Stimulated activated CD8-positive, alpha-beta memory T cell treated with anti-CD3 and anti-CD28 coated beads, Interleukin-15, amount 100 ng/mL, for 1 hour (primary cell): ENCODE results near the gene TEAD3.

ENCODE experiments used
- DNase-seq: peaks from one replicate; pipeline ENCODE4 v3.0.0-alpha.2; 2020; ENCODE audit warnings: low read depth

TEAD3 gene

DNA sequence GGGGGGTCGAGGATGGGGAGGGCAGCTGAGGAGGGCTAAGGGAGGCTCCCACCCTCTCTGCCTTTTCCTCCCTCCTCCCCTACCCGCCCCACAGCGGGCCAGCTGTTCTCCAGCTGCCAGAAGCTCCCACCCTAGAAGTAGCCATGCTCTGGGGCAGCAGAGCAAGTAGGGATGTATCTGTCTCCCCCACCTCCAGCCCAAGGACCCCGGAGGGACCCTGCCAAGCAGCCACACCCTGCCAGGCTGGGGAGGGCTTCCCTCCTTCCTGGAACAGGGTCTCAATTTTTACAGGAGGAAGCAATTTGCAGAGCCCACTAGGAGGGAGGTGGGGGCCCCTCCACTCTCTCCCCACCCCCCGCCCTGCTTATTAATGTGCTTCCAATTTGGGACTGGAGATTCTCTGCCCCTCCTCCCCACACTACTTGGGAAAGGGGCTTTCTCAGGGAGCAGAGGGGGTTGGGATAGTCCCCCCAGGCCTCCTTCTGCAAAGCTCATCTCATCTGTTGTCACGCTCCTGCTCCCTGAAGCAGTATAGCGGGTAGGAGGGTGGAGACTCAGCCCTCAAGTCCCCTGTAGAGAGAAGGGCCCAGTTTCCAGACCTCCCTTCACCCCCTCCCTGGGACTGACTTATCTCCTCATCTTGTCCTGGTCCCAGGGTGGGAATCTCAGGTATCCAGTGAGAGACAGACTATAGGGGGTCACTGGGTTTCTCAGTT is 4.5 kb downstream of the TEAD3 start:
- no peak for DNase-seq

DNA sequence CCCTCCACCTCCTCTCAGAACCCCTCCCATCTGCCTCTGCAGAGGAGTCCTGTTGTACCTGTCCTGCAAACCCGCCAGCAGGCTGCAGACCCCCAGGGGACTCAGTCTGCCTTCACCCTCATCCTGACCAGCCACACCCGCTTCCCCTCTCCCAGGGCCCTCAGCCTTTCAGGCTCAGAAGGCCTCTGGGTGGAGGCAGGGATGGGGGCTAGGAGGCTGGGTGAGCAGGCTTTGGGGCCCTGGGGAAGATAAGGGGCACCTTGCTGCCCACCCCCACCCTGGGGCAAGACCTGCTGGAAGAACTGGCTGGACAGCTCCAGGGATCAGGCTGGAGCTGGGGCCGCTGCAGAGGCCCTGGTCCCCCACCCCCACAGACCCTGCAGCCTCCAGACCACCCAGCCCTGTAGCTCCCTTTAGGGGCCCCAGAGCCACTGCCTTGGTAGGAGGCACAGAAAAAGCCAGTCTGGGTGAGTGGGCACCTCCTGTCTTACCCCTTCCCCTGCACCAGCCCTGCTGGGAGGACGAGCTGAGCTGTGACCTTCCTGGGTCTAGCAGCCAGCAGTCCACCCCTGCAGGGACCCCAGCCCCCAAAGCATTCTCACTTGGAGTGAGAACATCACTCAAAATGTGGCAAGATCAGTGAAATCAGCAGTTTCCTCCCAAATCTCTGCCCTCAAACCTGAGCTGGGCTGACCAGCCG is 5.2 kb downstream of the TEAD3 start:
- no peak for DNase-seq

DNA sequence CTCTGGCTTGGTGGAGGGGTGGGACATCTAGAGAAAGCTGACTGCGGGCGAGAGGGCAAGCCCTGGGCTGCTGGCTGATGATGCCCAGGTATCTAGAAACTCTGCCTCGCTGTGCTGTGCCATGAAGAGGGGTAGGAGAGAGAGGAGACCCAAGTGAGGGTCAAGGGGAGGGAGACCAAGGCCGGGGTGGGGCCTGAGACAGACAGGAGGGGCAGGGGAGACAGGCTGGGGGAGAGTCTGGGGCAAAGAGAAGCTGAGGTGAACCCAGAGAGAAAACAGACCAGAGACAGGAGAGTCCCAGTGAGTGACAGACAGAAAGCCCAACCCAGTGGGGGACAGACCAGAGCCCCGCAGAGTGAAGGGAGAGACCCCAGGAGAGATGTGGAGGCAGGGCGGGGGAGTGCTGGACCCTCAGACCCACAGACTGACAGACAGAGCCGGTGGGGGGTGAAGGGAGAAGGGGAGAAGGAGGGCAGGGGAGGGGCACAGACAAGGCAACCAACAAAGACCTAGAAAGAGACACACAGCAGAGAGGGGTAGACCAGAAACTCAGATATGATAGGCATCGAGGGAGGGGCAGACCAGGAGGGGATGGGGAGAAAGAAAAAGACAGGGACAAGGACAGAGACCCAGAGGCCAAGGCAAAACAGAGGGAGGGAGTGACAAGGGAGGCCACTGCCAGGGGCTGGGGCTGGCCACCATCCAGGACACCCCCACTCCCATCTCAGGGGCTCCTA is 5.9 kb downstream of the TEAD3 start:
- no peak for DNase-seq

DNA sequence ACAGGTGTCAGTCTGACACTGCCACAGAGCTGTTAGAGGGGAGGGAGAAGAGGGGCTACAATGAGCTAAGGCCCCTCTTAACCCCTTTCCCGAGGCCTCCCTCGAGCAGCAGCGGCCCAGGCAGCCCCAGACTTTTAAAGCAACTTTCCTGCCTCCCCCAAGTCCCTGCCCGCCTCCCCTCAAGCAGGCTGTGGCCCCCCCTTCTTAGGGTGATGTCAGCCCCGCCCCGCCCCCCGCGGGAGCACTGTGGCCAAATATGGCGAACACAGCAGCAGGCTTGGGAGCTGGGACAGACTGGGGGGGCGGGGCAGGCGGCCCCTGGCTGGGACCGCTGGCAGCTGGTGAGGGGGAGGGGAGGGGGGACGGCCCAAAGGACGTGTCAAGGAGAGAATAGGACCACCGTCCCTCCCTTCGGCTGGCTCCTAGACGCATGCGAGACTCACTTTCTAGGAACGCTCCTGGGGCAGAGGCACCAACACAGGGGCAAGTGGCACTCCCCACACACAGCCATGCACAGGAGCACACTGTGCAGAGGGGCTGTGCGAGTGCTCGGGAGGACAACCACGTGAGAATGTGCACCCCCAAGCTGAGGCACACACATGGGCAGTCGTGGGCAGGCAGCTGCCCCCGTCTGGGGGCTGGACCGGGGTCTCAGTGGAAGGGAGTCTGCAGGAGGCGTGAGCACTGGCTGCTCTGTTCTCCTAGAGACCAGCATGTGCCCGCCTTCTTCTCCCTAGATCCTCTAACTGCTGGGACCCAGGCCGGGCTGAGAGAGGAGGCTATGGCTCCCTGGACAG is 6.7 kb downstream of the TEAD3 start:
- DNase-seq: no peak

DNA sequence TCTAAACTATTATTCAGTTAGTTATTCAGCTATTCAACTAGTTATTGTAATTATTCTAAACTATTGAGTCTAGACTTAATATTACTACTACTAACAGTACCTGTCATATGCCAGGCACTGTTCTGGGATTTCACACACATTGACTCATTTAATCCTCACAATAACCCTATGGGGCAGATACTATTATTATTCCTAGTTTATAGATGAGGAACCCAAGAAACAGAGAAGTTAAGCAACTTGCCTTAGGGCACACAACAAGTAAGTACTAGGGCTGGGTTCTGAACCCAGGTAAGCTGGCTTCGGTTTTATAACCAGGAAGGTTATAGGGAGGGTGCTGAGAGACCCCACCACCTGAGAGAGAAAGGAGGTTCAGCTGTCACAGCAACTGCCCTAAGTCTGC is 7.8 kb downstream of the TEAD3 start:
- no peak for DNase-seq

DNA sequence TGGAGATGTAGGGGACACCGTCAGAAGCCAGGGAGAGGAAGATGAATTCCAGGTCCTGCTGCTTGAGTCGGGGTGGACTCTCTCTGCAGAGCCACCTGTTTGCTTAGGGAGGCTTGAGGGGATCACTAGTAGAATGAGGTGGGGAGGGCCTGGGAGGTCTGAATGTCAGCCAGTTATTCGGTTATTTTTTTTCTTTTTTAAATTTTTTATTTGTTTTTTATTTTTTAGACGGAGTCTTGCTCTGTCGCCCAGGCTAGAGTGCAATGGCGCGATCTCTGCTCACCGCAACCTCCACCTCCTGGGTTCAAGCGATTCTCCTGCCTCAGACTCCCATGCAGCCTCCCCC is 8.4 kb downstream of the TEAD3 start:
- DNase-seq: no peak

DNA sequence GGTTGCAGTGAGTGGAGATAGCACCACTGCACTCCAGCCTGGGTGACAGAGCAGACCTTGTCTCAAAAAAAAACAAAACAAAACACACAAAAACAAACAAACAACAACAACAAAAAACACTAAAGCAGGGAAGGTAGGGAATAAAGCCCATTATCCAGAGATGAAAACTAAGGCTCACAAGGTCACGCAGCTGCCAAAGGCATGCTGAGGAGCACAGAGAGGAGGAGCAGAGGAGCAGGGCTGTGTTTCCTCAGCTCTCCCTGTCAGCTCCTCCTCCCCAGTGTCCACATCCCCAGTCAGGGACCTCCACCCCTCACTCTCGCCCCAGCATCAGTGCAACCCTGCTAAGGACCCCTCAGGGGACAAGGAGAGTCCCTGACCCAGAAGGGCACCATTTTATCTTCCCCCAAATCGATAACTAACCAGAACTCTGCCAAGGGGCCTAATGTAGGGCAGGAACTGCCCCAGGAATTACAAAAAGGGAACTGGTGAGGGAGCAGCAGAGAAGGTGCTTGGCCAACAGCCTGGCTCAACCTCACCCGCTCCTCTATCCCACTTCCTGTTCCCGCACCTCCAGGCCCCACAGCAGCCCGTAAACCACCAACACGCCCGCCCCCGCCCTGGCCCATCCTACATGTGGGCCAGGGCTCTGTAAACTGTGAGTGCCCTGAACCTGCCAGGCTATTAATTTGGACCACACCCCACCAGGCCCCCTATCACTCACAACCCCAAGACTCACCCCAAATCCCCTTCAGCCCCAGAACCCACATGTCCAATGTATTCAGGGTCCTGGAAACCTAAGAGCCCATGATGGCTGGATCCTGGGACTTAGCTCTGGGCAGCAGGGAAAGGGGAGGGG is 9.0 kb downstream of the TEAD3 start:
- no peak for DNase-seq

DNA sequence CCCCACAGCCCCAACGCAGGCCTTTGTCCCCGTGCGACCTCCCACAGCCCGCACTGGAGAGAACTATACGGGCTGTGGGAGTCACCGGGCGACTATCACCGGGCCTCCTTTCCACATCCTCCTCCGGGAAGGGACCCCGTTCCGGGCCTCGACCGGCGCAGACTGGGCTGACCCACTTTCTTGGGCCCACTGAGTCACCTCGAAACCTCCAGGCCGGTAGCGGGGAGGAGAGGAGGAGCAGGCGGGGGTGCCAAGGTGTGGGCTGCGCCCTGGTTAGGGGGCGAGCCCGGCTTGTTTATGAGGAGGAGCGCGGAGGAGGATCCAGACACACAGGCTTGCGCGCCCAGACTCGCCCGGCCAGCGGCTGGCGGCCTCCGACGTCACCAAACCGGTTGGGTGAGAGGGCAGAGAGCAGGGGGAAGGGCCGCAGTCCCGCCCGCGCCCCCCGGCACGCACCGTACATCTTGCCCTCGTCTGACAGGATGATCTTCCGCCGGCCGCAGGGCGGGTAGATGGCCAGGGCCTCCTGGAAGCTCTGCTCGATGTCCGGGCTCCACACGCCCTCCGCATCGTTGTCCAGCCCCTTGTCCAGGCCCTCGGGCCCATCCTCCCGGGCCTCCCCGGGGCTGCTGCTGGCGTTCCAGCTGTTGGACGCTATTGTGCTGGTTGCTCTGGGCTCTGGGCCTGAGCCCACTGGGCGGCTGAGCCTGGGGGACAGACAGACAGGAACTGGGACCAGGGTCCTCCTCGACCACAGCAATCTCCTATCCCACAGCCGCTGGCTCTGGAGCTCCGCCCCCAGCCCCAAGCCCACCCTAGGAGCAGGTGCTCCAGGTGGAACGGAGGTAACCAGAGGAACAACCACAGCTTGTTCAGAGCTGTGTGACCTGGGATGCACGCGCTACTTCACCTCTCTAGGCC is 10.6 kb downstream of the TEAD3 start:
- no peak for DNase-seq

DNA sequence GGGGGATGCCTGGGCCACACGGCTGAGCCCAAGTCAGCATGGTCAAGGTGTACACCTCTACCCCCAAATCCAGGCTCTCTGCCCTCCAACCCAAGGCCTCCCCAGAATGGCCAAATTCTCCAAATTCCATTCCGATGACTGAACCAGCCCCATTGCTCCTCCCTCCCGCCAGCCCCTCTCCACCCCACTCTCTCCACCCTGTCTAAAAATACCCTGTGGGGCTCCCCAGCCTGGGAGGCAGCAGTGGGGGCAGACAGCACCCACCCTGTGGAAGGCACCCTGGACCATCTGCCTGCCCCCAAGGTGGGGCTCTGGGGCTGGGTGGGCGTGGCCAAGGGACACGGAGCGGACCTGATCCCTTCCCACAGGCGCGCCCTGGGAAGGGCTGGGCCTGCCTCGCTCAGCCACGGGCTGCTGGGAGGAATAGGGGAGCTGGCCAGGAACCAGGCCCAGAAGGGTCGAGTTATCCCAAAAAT is 11.4 kb downstream of the TEAD3 start:
- DNase-seq: no peak

DNA sequence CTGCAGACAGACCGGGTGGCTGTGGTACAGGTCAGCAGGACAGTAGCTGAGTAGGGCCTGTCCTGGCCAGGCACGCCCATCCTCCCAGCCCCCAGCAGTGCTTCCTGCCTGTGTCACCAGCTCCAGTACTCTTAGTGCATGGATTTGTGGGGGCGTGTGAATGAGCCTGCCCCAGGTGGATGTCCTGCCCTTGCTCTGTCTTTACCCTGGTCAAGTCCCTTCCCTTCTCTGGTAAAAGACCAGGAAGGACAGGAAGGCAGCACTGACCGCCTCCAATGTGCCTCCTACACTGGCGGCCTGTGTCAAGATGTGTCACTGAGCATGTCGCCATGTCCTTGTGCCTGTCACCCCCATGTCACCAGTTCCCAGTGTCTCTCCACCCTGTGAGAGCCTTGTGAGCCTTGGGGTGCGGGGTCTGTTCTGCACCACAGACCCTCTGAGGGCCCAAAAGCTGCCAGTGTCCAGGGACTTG is 11.9 kb downstream of the TEAD3 start:
- no peak for DNase-seq

DNA sequence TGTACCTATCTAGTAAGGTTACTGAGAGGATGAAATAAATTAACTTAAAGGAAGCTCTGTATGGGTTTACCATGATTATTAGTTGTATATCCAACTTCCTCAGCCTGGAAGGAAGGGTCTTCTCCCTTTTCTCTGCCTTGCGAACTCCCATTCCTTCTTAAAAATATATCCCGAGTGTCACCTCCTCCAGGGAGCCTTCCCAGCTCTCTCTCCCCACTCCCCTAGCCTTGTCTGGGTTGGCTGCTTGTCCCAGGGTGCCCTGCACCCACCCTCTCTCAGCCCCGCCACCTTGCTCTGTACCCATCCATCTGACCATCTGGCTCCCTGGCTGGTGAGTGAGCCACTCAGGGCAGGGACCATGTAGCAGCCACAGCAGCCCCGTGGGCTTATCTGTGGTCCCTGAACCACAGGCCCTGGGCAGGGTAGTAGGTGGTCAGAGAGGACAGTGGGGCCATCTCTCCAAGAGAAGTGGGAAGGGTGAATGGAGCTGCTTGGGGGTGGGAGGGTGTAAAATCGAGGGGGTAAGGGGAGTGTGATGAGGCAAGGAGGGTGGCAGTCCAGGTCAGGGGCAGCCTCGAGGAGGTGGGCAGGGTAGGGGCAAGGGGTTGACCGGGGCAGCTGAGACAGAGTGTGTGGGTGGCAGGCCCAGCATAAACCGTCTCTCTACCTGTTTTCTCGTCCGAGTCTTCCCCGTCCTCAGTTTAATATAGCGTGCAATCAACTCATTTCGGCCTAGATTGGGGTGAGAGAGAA is 12.8 kb downstream of the TEAD3 start:
- no peak for DNase-seq

DNA sequence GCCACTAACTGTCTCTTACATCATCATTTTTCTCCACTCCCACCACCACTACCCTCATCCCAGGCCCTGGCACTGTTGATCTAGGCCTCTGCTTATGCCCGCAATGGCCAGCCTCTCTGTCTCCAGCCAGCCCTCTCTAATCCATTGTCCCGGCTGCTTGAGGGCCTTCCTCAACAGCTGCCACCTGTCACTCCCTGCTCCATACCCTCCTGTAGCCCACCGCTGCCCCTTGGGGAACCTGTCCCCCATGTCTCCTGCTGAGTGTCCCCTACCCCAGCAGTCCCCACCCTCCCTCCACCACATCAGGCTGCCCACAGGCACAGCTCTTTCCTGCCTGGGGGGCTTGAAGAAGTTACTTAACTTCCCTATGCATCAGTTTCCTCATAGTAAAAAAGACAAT is 13.4 kb downstream of the TEAD3 start:
- DNase-seq: no peak

DNA sequence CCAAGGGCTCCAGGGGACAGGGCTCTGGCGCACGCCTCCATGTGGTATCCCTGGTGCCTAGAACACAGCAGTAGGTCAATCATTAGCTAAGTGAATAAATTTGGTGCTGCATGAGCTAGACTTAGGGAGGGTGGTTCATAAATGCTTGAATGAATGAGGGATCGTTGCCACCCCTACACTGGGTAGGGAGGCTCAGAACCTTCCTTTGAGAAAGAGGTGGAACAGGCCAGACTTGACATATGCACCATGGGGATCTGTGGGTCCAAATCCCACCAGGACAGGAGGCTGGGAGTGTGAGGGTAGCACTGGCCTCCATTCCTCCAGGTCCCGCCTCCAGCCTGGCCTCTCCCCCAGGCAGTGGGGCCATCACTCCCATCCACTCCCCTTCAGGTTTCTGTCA is 13.8 kb downstream of the TEAD3 start:
- DNase-seq: no peak

DNA sequence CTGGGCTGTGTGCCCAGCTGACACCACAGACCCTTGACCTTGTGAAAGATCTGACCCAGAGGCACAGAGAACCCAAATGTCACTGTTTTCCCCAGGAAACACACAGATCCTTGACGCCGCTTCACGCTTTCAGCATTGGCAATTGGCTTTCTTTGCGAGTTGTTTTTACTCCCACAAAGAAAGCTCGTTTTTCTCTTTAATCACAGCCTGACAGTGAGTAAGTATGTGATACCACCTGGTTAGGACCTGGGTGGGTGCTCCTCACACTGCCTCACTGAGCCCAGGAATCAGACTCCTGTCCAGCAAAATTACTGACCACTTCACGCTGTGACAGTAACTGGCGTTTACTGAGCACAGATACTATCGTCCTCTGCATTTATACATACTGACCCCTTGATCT is 15.7 kb downstream of the TEAD3 start:
- DNase-seq: no peak

DNA sequence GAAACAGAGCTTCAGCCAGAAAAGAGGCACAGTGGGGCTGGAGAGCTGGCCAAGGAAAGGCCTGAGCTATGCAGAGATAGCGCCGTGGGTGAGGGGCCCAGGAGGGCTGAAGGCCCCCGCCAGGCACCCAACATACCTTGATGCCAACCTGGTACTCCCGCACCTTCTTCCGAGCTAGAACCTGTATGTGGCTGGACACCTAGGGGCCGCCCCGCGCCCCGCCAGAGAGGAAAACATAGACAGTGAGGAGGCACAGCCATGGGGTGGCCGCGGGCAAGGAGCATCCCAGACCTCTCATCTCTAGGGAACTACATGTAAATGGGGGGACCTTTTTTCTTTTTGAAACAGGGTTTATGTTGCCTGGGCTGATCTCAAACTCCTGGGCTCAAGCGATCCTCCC is 16.7 kb downstream of the TEAD3 start:
- DNase-seq: no peak

DNA sequence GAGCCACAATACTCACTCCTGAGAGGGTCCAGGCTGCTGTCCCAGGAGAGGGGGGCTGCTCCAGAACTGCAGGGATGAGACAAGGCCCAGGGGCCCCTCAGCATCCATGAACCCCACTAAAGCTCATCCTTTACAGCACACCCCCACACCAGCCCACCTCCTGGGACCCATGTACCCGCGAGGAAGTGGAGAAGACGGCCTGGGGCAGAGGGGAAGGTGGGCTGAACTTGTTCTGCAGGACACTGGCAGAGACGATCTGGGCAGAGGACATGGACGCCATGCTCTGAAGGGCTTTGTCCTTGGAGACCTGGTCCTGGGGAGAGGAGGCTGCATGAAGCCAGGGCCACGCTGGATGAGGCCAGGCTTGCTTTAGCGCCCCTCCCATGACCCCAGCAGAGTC is 18.6 kb downstream of the TEAD3 start:
- no peak for DNase-seq

DNA sequence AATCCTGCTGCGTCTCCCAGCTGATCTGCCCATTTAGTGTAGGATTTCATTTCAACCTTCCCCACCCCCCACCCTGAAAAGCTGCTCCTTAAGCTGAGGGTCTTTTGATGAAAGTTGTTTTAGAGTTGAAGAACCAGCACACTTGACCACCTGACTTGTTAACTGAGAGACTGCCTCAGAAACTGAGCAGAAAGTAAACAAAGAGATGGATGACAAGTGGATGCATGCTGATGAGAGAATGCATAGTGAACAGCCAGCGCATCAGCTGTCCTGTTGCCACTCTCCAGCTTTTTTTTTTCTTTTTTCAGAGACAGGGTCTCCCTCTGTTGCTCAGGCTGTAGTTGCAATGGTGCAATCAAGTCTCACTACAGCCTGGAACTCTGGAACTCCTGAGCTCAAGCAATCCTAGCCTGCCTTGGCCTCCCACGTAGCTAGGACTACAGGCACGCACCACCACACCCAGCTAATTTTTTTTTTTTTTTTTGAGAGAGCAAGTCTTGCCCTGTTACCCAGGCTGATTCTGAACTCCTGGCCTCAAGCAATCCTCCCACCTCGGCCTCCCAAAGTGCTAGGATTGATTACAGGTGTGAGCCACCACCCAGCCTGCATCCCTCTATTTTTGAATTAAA is 19.2 kb downstream of the TEAD3 start:
- DNase-seq: no peak

DNA sequence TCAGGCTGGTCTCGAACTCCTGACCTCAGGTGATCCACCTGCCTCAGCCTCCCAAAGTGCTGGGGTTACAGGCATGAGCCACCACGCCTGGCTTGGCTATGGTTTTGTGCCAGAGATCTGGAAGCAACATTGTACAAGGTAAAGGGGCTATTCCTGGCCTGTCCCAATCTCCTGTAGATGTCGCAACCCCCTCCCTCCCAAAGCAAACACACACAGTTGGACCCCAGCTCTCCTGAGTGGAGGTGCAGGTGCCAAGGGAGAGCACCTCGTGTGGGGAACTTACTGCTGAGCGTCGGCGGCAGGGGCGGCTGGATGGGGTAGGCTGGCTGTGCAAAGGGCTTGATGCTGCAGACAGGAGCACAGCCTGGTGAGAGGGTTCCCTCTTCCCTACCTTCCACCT is 19.9 kb downstream of the TEAD3 start:
- DNase-seq: no peak

DNA sequence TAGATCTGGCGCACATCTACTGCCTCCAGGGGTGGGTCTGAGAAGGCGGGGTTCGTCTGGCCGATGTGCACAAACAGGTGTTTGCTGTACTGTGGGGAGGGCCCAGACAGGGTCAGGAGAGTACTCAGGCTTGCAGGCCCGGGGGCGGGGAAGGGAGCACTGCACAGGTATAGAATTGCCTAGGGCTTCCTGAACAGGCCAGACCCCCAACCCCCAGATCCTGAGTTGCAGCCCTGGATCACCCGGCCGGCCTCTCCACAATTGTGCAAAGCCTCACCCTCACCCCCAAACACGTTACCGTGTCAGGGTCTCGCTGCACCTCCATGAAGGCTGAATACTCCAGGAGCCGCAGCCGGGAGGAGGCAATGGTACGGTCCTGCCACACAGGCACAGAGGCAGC is 20.9 kb downstream of the TEAD3 start:
- no peak for DNase-seq
